Measurements from ENCODE around the gene KLK3. TPM values are rescaled to one million over a fixed set of nuclear protein-coding genes. Genes with fewer than 3 reads are reported as not detected.

The KLK3 gene
- total RNA-seq, 1 donor from 2014 or later = not detected

DNA sequence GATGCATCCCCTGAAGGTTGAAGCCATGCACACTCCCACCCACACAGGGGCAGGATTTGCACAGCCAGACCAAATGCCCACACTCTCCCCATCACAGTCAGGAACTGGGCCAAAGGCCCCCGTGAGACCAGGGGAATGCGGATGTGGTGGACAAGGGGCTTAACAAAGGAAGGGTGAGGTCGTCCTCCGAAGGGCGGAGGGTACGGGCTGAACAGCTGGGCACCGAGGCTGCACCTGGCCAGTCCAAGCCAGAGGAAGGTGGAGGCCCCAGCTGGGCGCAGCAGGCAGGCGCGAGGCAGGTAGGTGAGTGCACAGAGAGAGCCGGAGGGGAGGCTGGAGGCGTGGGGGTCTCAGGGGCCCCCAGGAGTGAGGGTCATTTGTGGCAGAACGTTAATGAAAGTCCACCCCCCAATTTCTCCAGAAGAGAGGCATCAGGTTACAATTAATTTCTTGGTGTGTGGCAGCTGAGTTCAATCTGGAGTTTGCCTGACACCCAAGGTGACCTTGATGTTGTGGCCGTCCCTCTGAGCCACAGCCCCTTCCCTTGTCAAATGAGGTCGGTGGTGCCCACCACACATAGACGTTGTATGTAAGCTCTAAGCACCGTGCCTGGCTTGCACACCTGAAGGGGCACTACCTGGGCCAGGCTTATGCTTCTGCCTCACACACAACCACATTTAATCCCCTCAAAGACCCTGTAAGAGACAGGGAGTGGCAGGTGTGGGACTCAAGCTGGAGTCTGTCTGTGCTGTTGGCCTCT, 24.3 kb upstream of the KLK3 start:
- no peak for DNase-seq (ENCODE audit: low spot score)
- intact Hi-C loops (cut with DNase I) = no loop called here

DNA sequence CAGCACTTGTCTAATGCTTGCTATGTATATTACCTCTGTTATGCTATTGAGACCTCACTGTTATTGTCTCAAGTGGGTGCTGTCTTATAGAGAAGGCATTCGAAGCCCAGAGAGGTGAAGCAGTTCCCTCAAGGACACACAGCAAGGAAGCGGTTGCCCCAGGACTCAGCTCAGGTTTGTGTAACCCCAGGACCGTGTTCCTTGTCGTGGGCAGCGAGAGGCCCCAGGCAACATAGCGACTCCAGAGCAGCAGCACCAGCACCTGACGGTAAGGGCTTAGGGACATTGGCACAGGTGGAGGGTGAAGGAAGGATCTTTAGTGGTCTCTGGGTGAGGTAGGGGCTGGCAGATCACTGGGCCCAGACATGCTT, 23.7 kb upstream of the KLK3 start:
- DNase-seq (ENCODE audit: low spot score) = no peak
- intact Hi-C loops (cut with DNase I) = no loop called here

DNA sequence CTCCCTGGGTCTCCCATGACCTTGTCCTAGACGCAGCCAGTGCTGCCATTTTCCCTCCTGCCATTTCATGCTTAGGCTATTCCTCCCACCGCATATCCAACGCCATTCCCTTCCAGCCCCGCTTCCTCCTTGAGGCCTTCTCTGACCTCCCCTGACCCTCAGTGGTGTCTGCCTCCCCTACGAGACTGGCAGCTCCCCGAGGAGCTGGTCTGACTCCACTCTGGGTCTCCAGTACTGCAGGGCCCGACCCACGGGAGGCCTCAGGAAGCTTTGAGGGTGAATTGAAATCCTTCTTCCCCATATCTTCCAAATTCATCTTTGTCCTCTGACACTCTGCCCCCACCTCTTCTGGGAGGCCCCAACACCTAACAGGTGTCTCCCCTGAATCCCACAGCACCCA, 22.0 kb upstream of the KLK3 start:
- DNase-seq (ENCODE audit: low spot score) = no peak
- intact Hi-C loops (cut with DNase I) = no loop called here

DNA sequence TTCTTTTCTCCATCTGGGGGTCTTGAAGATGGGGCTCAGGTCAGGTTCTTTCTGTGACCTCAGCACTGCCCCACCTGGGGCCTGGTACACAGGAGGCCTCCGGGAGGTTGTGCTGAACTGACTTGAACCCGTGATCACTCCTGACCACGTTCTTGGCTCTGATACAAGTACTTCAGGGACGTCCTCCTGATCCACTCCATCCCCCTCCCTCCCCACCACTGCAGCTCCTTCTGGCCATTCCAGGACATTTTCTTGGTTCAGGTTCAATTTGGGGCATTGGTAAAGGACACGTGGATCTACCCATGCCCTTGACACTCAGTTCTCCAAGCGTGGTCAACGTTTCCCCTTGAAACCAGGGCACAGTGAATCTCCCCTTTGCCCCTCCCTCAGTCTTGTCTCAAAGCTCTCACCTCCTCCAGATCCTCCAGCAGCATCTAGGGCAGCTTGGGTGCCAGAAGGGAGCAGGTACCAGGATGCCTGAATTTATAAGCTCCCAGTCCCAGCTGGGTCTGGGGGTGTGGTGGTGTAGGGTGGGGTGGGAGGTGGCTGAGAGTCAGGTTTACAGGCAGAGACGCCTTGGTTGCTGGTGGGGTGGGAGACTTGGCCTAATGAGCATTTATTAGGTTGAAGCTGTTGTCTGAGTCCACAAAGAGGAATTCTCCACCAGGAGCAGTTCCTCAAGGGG, 21.5 kb upstream of the KLK3 start, which contains the start of gene KLK15:
Gene KLK15, minus strand, starts transcription at position 458 of the 685 bp plus-strand sequence. CDS start 2,082 bp downstream, outside the sequence.
- intact Hi-C loops (cut with DNase I) = no loop called here
- no peak for DNase-seq (ENCODE audit: low spot score)

DNA sequence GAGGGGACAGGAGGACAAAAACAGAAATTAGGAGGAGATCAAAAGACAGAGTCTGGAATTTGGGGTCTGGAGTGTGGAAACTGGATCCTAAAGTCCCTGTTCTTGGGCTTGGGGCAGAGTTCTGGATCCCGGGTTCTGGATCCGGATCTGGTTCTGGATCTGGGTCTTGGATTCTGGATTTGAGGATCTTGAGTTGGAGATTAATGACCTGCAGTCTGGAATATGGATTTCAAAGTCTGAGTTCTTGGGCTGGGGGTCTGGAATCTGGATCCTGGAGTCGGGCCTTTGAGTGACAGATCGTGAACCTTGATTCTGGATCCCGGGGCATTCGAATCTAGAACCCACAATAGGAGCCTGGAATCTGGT, 20.9 kb upstream of the KLK3 start:
- intact Hi-C loops (cut with DNase I) = no loop called here
- DNase-seq (ENCODE audit: low spot score) = no peak

DNA sequence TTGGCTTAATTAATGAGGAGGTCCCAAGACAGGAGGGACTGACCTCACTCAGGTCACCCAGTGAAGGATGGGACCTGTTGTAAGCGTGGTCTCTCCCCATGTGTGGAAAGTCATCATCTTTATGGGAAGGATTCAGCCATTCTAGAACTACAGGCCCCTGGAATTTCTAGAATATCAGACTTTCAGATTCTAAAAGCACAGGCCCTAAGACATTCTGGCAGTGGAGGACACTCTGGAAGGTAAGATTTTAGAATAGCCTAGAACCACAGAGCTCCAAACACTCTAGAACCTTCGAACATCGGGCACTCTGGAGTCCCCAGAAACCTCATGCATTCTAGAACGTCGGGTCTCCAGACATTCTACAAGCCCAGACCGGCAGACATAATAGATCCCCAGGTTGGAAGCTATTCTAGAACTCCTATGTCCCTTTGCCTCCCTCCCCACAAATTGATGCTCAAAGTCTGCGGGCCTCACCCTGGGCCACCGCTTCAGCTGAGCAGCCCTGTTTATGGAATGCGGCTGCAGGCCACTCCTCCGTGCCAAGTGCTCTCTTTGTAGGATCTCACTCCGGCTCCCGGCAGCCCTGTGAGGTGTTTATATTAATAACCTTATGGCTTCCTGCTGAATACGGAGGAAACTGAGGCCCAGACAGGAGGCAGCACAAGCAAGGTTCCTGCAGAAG, 19.5 kb upstream of the KLK3 start:
- no peak for DNase-seq (ENCODE audit: low spot score)
- intact Hi-C loops (cut with DNase I) = no loop called here

DNA sequence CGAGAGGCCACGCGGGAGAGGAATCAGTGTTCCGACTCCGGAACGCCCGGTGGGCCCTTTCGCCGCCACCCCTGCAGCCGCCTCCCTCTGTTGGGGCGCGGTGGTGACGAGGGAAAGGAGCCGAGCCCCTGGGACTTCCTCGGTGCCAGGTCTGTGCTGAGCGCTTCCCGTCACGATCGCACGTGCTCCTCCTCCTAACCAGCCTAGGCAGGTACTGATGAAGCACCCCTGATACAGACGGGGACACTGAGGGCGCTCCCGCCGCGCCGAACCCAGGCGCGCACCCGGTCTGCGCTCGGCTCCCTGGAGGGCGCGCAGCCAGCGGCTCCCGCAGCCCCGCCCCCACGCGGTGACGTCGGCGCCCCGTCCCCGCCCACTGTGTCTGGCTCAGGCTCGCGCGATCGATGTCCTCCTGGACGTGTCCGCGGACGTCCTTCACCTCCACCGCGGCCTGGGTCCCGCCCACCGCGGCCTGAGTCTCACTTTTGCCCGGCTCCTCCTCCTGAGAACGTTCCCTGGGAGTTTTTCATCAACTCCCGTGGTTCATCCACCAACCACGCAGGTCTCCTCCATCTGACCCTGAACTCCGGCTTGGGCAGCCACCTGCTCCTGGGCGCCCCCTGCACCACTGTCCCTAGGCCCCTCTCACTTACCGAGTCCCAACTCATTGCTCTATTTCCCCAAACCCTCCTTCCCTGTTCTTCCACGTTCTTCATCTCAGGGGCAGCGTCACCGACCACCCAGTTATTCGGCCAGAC, 18.8 kb upstream of the KLK3 start:
- peak; percentile 79 for DNase-seq (ENCODE audit: low spot score)
- intact Hi-C loops (cut with DNase I) = no loop called here

DNA sequence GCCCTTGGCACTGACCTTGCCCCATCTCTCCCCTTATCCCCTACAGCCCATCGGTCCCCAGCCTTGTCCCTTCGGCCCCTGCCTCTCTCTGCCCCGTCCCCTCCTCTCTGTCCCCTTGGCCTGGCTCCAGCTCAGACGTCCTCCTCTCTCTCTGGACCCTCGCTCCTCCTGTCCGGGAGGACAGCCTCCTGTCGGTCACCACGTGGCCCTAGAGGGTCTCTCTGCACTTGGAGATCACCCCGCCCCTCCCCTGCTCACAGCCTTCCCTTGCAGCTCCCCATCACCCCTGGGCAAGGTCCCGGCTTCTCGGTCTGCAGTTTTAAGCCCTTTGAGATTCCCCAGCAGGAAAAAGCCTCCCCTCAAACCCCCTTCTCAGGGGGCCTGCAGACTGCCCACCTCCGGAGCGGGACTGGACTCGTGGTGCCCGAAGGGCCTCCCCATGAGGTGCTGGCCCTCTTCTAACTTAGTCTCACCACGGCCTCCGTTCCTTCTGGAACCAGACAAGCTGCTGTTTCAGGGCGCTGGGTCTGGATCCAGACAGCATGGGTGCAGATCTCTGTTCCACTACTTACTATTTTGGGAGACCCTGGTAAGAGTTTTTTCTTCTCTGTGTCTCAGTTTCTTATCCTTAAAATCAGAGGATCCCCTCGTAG, 18.0 kb upstream of the KLK3 start:
- intact Hi-C loops (cut with DNase I) = no loop called here
- no peak for DNase-seq (ENCODE audit: low spot score)

DNA sequence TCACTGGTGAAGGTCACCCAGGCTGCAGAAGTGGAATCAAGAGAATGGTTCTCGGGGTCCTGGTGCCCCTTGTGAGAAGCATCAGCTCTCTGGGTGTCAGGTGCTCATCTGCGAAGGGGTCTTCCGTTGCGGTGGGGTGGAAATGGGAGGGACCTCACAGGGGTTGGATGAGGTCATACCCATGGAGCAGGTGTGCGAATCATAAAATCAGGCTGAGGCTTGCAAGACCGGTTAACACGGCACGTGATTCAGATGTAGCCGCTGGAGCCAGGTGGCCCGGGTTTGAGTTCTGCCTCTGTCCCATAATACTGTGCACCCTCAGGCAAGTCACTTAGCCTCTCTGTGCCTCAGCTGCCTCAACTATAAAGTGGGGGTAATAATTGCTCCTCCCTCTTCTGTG, 17.4 kb upstream of the KLK3 start:
- DNase-seq (ENCODE audit: low spot score) = no peak
- intact Hi-C loops (cut with DNase I) = no loop called here

DNA sequence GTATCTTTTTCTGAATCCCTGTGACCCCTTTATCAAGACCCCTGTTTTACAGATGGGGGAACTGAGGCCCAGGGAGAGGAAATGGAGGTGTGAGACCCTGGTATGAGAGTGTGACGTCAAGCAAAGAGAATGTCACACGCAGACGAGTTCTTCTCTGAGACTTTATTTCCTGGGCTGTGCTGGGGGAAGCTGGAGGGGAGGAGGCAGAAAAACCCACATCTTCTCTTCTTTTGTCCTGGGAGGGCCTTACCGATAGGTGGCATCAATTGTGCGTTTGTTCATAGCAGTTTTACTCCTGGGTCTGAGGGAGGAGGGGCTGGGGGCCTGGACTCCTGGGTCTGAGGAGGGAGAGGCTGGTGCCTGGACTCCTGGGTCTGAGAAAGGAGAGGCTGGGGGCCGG, 16.5 kb upstream of the KLK3 start:
- no peak for DNase-seq (ENCODE audit: low spot score)
- intact Hi-C loops (cut with DNase I) = no loop called here

DNA sequence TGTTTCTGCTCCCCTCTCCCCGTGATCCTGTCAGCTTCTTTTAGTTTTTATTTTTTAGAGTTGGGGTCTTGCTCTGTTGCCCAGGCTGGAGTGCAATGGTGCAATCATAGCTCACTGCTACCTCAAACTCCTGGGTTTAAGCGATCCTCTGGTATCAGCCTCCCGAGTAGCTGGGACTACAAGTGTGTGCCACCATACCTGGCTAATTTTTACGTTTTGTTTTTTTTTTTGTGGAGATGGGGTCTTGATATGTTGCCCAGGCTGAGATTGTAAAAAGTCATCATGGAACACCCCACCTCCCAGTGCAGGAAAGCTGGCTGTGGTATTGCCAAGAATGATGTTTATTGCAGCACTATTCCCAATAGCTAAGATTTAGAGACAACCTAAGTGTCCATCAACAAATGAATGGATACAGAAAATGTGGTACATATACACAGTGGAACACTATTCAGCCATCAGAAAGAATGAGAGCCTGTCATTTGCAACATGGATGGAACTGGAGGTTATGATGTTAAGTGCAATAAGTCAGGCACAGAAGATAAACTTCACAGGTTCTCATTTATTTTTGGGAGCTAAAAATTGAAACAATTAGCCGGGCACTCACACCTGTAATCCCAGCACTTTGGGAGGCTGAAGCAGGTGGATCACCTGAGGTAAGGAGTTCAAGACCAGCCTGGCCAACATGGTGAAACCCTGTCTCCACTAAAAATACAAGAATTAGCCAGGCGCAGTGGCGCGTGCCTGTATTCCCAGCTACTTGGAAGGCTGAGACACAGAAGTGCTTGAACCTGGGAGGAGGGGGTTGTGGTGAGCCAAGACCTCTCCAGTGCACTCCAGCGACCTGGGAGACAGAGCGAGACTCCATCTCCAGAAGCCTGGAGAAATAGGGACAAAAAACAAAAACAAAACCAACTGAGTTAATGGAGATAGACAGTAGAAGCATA, 14.7 kb upstream of the KLK3 start:
- intact Hi-C loops (cut with DNase I) = no loop called here
- no peak for DNase-seq (ENCODE audit: low spot score)

DNA sequence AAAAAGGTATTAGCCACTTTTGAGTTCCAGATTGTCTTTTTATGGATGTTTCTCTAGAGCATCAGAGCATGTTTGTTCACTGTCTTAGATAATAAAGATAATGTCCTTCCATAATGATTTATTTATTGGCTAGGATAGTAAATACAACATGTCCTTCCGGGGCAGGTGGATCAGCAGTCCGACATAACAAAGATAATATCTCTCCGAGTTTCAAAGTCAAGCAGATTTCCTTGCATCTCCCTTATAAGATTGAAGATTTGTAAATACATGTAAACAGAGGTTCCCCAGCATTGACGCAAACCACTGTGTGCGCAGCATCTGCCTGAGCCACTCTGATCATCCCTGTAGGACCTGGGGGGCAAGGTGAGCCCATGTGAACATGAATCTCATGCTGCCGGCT, 12.6 kb upstream of the KLK3 start:
- intact Hi-C loops (cut with DNase I) = no loop called here
- no peak for DNase-seq (ENCODE audit: low spot score)

DNA sequence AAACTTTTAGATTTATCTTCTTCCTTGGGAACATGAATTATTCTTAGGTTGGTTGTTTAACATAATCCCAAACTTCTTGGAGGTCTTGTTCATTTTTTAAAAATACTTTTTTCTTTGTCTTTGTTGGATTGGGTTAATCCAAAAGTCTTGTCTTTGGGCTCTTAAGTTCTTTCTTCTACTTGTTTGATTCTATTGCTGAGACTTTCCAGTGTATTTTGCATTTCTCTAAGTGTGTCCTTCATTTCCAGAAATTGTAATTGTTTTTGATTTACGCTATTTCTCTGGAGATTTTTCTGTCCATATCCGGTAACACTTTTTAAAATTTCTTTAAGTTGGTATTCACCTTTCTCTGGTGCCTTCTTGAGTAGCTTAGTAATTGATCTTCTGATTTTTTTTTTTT, 11.5 kb upstream of the KLK3 start:
- intact Hi-C loops (cut with DNase I) = no loop called here
- no peak for DNase-seq (ENCODE audit: low spot score)

DNA sequence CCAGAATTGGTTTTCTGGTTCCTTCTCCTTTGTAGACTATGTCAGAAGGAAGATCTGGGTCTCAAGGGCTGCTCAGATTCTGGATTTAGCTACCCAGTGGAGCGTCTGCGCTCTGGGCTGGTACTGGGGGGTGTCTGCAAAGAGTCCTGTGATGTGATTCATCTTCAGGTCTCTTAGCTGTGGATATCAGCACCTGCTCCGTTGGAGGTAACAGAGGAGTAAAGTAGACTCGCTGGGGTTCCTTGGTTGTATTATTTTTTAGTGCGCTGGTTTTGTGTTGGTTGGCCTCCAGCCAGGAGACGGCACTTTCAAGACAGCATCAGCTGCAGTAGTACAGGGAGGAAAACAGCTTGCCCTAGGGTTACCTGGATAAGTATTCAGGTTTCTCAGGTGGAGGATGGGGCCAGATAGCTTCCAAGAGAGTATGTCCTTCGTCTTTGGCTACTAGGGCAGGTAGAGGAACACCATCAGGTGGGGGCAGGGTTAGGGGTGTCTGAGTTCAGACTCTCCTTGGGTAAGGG, 11.0 kb upstream of the KLK3 start:
- DNase-seq (ENCODE audit: low spot score) = no peak
- intact Hi-C loops (cut with DNase I) = no loop called here

DNA sequence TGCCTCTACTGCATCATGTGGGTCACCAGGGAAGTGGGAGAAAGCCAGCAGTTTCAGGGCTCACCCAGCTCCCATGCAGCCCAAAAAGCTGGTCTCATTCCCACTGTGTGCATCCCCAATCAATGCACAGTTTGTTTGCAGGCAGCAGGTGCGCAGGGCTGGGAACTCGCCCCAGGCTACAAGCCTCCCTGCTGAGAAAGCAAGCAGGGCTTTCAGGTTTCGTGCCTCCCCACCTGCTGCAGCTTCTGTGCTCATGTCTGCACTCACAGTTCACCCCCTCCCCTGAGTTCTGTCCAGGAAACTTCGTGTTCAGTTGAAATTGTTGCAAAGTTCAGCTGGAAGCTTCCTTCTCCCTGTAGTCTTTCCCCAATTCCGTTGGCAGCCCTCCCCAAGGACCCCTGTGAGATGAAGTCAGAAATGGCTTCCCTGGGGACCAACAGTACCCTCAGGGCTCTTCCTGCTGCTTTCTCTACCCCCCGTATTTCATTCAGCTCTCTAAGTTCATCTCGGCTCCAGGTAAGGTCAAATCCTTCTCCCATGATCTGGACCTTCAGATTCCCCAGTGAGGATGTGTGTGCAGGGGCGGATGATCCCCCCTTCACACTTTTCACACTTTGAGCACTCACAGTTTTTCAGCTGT, 10.3 kb upstream of the KLK3 start:
- no peak for DNase-seq (ENCODE audit: low spot score)
- intact Hi-C loops (cut with DNase I) = no loop called here

DNA sequence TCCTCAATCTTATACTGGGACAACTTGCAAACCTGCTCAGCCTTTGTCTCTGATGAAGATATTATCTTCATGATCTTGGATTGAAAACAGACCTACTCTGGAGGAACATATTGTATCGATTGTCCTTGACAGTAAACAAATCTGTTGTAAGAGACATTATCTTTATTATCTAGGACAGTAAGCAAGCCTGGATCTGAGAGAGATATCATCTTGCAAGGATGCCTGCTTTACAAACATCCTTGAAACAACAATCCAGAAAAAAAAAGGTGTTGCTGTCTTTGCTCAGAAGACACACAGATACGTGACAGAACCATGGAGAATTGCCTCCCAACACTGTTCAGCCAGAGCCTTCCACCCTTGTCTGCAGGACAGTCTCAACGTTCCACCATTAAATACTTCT, 4.0 kb upstream of the KLK3 start:
- intact Hi-C loops (cut with DNase I) = no loop called here
- DNase-seq (ENCODE audit: low spot score) = no peak

DNA sequence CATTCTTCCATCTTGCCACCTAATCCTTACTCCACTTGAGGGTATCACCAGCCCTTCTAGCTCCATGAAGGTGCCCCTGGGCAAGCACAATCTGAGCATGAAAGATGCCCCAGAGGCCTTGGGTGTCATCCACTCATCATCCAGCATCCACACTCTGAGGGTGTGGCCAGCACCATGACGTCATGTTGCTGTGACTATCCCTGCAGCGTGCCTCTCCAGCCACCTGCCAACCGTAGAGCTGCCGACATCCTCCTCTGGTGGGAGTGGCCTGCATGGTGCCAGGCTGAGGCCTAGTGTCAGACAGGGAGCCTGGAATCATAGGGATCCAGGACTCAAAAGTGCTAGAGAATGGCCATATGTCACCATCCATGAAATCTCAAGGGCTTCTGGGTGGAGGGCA, 3.1 kb upstream of the KLK3 start:
- no peak for DNase-seq (ENCODE audit: low spot score)
- intact Hi-C loops (cut with DNase I) = no loop called here

DNA sequence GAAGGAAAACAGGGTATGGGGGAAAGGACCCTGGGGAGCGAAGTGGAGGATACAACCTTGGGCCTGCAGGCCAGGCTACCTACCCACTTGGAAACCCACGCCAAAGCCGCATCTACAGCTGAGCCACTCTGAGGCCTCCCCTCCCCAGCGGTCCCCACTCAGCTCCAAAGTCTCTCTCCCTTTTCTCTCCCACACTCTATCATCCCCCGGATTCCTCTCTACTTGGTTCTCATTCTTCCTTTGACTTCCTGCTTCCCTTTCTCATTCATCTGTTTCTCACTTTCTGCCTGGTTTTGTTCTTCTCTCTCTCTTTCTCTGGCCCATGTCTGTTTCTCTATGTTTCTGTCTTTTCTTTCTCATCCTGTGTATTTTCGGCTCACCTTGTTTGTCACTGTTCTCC, 2.7 kb downstream of the KLK3 start:
- intact Hi-C loops (cut with DNase I) = no loop called here

More for the DNA sequence above, 2.7 kb downstream of the KLK3 start:
- DNase-seq (ENCODE audit: low spot score) = no peak
